Umbilical cord (tissue), 2 donors: ENCODE results near the gene SLC19A1. TPM values are rescaled to one million over a fixed set of nuclear protein-coding genes. Genes with fewer than 3 reads are reported as not detected.
A peak's percentile ranks its signal among the peaks of the same experiment; 100 is the strongest.

Experiments
- DNase-seq: peaks from one replicate; pipeline ENCODE4 v3.0.0-alpha.2; 2015; ENCODE audit warnings: low spot score
- total RNA-seq: library from RNA; depleted of rRNA; stranded (reverse); fragments of >200 nt; gene quantifications from one replicate; pipeline ENCODE4 v1.2.3, GENCODE V29; 2014; ENCODE audit warnings: low replicate concordance; ENCODE audit not compliant: insufficient read depth

SLC19A1 gene
- total RNA-seq, 1 donor from 2014 or later = 14.2 TPM

DNA sequence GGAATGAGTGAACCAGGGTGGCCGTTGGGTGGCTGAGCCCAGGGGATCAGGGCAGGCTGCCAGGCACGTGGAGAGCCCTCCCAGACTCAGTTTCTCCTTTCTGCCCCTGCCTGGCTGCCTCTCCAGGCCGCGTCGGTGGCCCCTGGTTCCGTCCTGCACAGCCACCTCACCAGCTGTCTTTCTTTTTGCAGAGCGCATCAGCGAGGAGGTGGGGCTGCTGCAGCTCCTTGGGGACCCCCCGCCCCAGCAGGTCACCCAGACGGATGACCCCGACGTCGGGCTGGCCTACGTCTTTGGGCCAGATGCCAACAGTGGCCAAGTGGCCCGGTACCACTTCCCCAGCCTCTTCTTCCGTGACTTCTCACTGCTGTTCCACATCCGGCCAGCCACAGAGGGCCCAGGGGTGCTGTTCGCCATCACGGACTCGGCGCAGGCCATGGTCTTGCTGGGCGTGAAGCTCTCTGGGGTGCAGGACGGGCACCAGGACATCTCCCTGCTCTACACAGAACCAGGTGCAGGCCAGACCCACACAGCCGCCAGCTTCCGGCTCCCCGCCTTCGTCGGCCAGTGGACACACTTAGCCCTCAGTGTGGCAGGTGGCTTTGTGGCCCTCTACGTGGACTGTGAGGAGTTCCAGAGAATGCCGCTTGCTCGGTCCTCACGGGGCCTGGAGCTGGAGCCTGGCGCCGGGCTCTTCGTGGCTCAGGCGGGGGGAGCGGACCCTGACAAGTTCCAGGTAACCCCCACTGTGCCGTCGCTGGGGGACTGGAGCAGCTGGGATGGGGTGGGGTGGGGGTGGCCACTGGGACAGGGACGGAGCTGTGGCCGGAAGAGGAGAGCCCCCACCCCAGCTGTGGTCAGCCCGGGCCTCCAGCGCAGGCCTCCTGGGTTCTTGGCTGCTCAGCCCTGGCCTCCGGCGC lies 73.9 kb downstream of the SLC19A1 start:
- no peak for DNase-seq

DNA sequence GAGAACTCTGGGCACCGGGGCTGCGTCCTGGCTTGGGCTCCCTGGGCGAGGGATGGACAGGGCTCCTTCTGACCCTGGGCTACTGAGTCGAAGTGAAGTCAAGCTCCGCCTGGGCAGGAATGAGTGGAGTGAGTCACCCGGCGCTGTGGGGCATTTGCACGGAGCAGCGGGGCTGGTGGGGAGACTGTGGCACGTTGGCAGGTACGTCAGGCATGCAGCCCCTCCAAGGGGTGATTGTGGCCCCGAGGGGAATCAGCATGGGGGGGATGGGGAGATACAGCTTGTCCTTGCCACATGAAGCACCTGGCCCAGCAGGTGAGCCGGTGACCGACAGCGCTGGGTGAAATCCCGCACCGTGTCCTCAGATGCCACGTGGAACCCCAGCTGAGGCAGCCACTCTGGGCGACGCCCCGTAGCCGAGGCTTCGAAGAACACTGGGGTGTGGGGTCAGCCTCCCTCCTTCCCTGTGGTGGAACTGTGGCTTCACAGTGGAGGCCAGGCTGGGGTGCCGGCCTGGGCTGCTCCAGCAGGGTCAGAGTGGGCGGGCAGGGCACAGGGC lies 74.9 kb downstream of the SLC19A1 start:
- DNase-seq = no peak

DNA sequence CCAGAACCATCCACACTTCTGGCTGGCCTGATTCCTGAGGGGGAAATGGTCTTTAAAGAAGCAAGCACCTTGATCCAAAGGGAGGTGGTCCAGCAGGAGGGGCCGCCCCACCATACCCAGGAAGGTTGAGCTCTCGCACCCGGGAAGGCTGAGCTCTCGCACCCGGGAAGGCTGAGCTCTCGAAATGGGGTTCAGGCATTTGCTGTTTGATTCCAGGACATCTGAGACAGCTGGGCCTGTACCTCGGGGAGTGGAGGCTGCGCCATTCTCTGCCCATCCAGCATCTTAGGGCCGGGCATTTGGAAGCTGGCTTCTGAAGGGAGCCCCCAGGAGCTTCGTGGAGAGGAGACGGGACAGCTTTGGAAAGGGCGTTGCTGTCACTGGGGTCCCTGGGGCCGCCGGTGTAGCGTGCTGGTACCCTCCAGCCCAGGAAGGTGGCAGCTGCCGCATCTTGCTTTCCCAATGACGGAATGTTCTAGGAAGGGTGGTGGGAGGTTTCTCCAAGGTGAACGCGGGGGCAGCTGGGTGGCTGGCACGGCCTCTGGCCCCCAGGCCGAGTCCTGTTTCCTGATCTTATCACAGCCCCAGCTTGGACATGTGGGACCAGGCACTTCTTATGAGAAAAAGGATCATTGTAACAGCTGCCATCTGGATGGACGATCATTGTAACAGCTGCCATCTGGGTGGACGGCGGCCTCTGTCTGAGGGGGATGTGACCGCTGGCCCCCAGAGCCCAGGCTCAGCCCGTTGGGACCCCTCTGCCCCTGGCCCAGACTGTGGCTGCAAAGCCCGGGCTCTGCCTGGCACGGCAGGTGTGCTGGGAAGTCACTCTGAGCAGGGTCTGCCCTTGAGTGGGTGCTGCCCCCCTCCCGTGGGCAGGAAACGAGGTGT lies 75.7 kb downstream of the SLC19A1 start:
- no peak for DNase-seq

DNA sequence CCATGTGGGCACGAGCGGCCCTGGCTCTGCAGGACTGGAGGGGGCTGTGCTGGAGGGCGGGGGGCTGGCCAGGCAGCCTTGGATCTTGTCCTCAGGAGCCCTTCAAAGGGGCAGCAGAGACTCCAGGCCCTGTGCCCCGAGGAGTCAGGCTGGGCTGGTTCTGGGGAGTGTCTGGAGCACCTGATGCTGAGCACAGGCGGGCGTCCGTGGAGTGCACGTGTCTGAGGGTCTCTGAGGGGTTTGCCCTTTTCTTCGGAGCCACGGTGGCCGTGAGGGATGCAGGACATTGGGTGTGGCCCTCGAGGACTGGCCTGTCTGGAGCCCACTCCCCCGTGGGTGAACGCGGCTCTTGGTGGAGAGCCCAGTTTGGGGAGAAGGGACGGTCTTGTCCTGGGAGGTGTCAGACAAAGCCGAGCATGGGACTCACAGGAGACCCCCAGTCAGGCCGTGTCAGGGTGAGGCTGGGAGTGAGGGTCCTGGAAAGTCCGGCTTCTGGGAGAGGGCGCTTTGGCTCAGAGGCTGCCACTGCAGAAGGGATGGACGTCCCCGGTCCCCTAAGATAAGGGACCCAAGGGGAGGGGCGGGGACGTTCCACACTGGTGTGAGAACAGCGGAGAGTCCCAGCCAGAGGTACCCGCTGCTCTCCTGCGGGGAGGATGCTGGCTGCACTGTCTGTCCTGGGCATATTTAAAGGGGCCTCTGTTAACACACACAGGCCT lies 76.5 kb downstream of the SLC19A1 start:
- DNase-seq = no peak

DNA sequence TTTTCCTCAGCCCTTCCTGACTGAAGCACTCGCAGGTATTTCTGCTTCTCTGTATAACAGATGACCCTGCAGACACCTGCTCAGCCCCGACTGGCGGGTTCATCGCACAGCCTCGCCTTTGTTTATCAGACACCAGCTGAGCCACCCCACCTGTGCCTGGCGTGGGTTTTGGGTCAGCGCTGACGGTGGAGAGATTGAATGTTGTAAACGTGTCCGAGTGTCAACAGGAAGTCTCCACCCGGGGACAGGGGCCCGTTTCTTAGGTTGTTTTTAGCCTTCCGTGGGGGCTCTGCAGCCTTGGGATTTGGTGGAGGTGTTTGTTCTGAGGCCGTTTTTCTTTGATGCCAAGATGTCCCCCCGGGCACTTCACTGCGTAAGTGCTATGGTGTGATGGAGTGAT lies 77.1 kb downstream of the SLC19A1 start:
- DNase-seq = no peak

DNA sequence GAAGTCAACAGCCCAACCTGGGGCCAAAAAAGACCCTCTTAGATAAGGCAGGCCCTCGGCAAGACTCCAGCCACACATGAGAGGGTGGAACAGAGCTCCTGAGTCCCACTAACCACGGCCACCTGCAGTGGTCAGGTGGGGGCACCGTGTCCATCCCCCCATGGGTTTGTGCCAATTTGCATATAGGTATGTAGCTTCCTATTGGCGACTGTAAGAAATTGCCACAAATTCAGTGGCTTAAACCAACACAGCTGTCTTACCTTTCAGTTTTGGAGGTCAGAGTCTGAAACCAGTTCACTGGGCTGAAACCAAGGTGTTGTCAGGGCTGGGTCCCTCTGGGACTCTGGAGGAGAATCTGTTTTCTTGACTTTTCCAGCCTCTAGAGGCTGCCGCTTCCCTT lies 77.9 kb downstream of the SLC19A1 start:
- DNase-seq = no peak

DNA sequence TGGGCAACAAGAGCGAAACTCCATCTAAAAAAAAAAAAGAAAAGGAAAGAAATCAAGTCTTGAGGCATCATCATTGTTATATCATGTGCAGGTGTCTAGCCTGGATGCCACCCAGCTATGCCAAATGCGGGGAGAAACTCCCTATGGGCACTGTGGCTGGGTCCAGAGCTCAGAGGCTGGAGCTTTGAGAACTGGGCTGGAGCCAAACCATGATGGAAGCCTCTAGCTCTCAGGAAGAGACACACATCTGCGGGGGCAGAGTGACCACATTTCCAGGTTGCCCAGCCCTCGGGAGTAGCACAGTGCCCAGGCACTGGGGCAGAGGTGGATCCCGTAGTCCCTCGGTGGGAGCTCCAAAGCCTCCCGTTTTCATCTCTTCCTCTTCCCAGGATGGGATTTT lies 78.4 kb downstream of the SLC19A1 start:
- no peak for DNase-seq

DNA sequence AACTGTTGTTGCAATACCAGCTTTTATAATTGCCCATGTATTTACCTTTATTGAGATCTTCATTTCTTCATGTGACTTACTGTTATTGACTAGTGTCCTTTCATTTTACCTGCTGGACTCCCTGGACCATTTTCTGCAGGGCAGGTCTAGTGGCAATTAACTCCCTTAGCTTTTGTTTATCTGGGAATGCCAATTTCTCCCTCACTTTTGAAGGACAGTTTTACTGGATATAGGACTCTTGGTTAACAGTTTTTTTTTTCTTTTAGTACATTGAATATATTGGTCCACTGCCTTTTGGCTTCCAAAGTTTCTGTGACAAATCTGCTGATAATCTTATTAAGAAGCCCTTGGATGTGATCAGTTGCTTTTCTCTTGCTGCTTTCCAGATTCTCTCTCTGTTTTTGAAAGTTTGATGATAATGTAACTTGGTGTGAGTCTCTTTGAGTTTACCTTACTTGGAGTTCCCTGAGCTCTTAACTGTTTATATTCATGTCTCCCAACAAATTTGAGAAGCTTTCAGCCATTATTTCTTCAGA lies 80.4 kb downstream of the SLC19A1 start:
- no peak for DNase-seq

DNA sequence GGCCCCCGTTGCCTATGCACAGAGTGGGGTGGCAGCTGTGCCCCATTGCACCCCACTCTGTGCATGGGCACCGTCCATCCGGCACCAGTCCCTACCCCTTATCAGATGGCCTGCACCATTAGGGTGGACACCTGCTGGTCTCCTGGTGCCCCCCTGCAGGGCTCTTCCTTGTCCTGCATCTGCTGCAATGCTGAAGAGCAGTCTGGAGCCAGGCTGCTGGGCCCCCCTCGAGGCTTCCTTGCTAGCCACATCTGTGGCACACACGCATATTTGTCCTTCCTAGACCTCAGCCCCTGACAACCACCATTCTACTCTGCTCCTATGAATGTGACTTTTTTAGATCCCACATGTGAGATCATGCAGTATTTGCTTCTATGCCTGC lies 80.9 kb downstream of the SLC19A1 start:
- no peak for DNase-seq

DNA sequence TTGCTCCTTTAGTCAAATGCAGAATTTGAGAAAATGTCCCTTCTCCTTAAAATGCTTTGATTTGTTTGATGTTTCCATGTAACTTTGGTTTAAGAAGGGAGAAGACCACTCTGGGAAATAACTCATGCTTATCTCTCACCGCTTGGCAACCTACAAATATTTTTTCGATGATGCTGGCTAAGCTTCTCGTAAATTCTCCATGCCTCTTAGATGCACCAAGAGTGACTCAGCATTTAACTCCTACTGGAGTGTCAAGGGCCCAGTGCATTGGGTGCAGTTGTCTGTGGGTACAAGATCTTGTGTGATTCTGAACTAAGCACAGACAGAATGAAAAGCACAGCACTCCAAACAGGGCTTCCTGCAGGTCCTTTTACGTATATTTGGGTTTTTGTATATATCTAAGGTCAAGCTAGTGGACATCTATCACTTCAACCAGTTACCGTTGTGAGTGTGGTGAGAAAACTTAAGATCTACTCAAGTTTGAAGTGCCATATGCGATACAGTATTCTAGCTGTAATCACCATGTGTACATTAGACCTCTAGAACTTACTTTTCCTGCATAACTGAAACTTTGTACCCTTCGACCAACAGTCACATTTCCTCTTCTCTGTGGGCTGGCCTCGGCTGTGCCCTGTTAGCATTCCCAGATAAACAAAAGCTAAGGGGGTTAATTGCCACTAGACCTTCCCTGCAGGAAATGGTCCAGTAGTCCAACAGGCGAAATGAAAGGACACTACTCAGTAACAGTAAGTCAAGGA lies 81.5 kb downstream of the SLC19A1 start:
- DNase-seq = peak; percentile 71

DNA sequence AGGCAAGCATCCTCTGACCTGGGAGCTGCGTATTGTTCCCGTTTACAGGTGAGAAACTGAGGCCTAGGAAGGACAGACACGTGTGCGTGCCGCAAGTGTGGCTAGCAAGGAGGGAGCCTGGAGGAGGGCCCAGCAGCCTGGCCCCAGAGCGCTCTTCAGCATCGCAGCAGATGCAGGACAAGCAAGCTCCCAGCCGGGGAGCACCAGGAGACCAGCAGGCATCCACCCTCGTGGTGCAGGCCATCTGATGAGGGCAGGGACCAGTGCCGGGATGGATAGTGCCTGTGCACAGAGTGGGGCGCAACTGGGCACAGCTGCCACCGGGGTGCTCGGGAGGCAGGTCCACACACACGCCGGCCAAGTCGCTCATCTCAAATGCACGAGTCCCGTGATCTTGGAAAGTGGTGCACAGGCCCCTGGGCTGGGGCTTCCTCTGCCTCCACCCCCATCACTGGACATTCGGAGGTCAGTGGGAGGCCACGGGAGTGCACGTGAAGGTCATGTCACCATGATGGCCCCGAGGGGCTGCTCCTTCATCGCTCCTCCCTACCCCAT lies 82.2 kb downstream of the SLC19A1 start:
- DNase-seq = no peak

DNA sequence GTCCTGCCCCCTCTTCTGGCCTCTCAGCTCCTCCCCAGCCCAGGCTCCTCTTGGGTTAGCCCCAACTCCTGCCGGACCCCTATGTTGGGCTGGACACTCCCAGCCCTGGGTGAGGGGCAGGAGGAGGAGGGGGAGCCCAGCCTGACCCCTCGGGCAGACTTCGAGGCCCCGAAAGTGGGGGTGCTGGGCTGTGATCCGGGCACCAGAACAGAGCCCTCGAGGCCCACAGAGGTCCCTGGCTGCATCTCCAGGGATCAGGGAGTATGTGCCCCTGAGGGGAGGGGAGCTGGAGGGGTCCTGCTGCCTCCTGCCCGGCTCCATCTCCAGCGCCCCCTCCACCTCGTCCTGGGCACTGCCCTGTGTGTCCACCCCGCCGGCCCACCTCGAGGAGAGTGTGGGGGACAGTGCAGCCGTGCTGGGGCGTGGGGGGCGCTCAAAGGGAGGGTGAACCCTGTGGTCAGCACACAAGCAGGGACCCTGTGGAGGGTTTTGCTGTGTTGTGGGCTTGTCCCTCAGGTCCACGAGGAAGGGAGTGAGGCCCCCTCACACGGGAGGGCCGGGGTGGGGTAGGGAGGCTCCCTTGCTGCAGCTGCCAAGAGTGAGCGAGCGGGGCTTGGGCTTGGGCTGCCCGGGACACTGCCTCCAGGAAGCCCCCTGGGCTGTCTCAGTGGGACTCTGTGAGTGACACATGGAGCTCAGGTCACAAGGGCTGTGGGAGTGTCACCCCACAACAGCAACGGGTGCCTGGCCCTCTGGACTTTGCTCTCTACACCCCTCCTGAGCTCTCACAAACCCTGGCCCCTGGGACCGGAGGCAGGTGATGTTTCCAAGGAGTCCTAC lies 82.8 kb downstream of the SLC19A1 start:
- no peak for DNase-seq

DNA sequence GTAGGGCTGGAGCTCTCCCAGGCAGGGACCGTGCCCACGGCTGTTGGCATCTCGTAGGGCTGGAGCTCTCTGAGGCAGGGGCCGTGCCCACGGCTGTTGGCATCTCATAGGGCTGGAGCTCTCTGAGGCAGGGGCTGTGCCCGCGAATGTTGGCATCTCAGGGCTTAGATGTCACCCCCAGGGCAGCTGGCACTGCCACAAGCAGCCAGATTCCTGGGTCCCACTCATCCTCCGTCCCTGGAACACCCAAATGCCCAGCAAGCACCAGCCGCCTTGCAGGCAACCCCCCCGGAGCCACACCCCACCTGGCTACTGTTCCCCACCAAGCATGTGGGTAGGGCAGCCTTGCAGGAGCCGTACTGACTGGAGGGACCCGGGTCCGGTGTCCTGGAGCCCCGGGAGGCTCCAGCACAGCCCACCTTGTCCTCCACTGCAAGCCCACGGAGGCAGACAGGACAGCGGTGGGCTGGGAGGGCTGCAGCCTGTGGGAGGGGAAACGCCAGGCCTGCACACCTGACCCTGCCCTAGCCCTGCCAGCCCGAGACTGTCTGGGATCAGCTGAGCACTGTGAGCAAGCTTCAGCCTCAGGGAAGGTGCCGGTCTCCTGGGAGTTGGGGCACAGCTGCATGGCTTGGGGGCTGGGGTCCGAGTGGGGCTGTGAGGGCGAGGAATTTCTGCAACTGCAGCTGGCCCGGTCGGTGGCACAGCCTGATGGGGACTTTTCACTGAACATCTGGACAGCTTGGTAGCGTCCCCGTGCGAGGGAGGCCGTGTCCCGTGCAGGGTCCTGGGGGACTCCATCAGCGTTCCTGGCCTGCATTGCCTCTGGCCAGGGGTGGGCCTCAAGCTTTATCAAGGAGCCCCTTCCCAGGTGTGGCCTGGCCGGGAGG lies 83.7 kb downstream of the SLC19A1 start:
- no peak for DNase-seq

DNA sequence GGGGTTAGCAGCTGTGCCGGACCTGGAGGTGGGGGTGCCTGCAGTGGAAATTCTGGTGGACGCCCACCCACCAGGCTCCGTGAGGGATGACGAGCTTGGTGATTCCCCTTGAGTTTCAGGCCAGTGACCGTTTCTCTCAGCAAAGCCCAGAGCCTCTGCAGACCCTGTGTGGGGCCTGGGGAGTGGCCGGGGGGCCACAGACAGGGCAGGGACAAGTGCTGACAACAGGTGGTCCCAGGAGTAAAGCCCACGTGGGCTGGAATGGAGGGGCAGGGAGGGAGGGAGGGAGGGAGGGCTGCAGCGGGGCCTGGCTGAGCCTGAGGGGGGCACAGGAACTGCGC lies 84.4 kb downstream of the SLC19A1 start:
- DNase-seq = no peak

DNA sequence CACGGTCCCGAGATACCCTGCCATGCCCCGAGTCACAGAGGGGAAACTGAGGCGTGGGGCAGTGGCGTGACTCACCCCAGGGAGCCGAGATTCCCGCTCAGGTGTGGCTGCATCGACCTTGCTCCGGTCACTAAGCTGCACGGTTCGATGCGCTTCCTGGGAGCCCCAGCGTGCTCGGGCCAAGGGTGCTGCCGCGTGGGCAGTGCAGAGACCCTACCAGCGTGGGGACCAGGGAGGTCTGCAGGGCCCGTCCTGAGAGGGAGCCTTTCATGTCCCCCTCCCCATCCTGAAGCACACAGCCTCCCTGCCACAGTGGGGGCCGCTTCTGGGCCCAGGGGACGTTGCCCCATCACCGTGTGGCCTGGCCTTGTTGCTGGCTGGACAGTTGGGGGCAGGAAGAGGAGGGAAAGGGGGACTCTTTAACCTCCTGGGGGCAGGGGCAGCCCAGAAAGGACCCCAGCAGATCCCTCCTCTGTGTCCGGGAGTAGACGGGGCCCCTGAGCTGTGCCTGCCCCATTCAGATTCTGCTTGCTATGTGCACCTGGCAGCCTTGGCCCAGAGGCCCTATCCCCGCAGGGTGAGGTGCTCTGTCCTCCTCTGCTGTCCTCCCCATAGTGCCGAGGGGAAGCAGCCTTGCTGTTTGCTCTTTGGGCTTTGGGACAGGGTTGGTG lies 84.9 kb downstream of the SLC19A1 start:
- no peak for DNase-seq

DNA sequence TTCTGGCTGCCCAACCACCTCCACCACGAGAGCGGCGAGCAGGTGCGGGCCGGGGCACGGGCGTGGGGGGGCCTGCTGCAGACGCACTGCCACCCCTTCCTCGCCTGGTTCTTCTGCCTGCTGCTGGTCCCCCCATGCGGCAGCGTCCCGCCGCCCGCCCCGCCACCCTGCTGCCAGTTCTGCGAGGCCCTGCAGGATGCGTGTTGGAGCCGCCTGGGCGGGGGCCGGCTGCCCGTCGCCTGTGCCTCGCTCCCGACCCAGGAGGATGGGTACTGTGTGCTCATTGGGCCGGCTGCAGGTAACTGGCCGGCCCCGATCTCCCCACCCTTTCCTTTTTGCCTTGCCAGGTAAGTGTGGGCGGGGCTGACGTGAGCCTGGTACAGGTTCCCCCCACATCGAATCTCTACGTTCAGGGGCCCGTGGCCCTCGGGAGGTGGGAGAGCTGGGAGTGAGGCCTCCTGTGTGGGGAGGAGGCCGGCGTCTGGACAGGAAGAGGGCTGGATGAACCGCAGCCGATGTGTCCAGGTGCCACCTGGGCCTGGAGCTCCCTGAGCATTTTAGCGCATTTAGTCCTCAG lies 85.6 kb downstream of the SLC19A1 start:
- no peak for DNase-seq
